GM12878 (cell line): ENCODE measurements around the gene FAR2.

Source experiments
- ETV6 ChIP-seq, 2 experiments: fragments of 450-650 bp in 1 of 2; IDR thresholded peaks in 1 of 2; conservative IDR thresholded peaks in 1 of 2; 2 replicates each; pipeline ENCODE4 v1.6.1; 2014; ENCODE audit warnings: antibody characterized with exemption in 1 of 2, borderline replicate concordance in 1 of 2, low read depth in 1 of 2, mild to moderate bottlenecking in 1 of 2, moderate library complexity in 1 of 2
- POLR2AphosphoS2 ChIP-seq: IDR thresholded peaks from 2 replicates; pipeline ENCODE4 v1.6.1; 2011; ENCODE audit warnings: low read depth, mild to moderate bottlenecking, low read length, improper control_type of control experiment, moderate library complexity
- POLR2AphosphoS5 ChIP-seq: IDR thresholded peaks from 2 replicates; pipeline ENCODE4 v1.6.1; 2011; ENCODE audit warnings: mild to moderate bottlenecking, low read length, inconsistent platforms
- TAF1 ChIP-seq: IDR thresholded peaks from 2 replicates; pipeline ENCODE4 v1.6.1; 2011; ENCODE audit warnings: mild to moderate bottlenecking, low read depth, low read length, borderline replicate concordance

DNA sequence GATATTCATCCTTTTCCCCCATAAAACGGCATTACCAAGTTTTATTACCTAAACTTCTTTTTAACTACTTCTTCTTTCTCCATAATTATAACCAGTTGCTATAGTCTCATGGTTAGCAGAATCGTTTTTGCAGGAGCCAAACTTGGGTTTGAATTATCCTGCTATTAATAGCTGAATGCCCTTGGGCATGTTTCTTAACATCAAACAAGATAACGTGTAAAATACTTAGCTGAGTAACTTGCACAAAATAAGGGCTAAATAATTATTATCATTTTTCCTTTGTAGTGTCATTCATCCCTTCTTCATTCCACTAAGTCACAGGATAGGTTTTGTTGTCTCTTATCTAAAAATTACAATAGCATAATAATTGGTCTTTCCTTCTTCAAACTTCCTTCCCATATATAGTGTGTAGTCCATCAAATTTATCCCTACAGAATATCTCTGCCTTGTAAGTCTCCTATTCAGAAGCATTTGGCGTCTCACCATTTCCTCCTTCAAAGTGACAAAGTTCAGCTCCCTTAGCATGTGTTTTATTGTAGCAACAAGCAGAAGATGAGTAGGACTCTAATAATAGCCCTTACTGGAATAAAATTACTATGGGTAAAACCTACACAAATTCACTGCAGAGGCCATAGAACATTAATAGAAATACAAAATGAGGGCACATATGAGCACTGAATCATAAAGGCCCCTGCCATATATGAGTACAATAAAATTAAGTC is 63.8 kb downstream of the FAR2 start:
- TF ChIP-seq TAF1 (no peak), ETV6 (conservative IDR thresholded peaks at IDR 0.05 in 1 of 2, IDR thresholded peaks at IDR 0.05 in 1 of 2; ENCODE audit: borderline replicate concordance in 1 of 2, low read depth in 1 of 2) (no peak), POLR2AphosphoS2 (no peak), POLR2AphosphoS5 (no peak)
